SU-DHL-6 (cell line): ENCODE data around the gene MKRN2.

Source experiments
- H2AFZ ChIP-seq: fragments of 200-600 bp; sonication (generic); 2 replicates; pipeline ENCODE4 v1.6.1; 2014; ENCODE audit warnings: low read depth, mild to moderate bottlenecking, moderate library complexity, mixed read lengths, antibody characterized with exemption, low read length; ENCODE audit not compliant: severe bottlenecking
- H3F3A ChIP-seq: fragments of 200-600 bp; shearing (Covaris generic); 2 replicates; pipeline ENCODE4 v1.6.0; 2016; ENCODE audit warnings: antibody characterized with exemption, mild to moderate bottlenecking; ENCODE audit not compliant: insufficient read depth
- H3K27ac ChIP-seq: fragments of 200-600 bp; sonication (generic); 2 replicates; pipeline ENCODE4 v1.5.1; 2016; ENCODE audit warnings: low read depth, mild to moderate bottlenecking, low read length, moderate library complexity, mixed read lengths
- H3K27me3 ChIP-seq: fragments of 200-600 bp; sonication (generic), shearing (Covaris generic); 2 replicates; pipeline ENCODE4 v1.6.0; 2014; ENCODE audit warnings: mild to moderate bottlenecking, low read length
- H3K36me3 ChIP-seq: fragments of 200-600 bp; sonication (generic); 2 replicates; pipeline ENCODE4 v1.6.1; 2014; ENCODE audit warnings: mild to moderate bottlenecking, low read length, mixed read lengths
- H3K4me2 ChIP-seq: fragments of 300-600, 200-600 bp; shearing (Covaris generic), sonication (generic); 2 replicates; pipeline ENCODE4 v1.6.0; 2014; ENCODE audit warnings: low read length, low read depth, mild to moderate bottlenecking; ENCODE audit not compliant: poor library complexity, severe bottlenecking
- H3K4me3 ChIP-seq: fragments of 200-600 bp; sonication (generic); 2 replicates; pipeline ENCODE4 v1.5.1; 2014; ENCODE audit warnings: antibody characterized with exemption, low read length, mild to moderate bottlenecking, mixed read lengths; ENCODE audit not compliant: insufficient read depth, poor library complexity, severe bottlenecking
- H3K79me2 ChIP-seq: fragments of 200-600 bp; sonication (generic); 2 replicates; pipeline ENCODE4 v1.6.1; 2014; ENCODE audit warnings: mild to moderate bottlenecking, low read length, moderate library complexity; ENCODE audit not compliant: insufficient read depth
- H3K9ac ChIP-seq: fragments of 200-600 bp; sonication (generic); 2 replicates; pipeline ENCODE4 v1.7.0; 2014; ENCODE audit warnings: mild to moderate bottlenecking, low read length
- H3K9me2 ChIP-seq: fragments of 200-600 bp; sonication (generic); replicated peaks from 2 replicates; pipeline ENCODE4 v1.6.1; 2014; ENCODE audit warnings: low read length; ENCODE audit not compliant: insufficient read depth
- H3K9me3 ChIP-seq: fragments of 200-600 bp; sonication (generic); 2 replicates; pipeline ENCODE4 v1.6.1; 2014; ENCODE audit warnings: low read length, mixed read lengths; ENCODE audit not compliant: insufficient read depth
- H4K20me1 ChIP-seq: fragments of 200-600 bp; sonication (generic); 2 replicates; pipeline ENCODE4 v1.6.1; 2014; ENCODE audit warnings: low read depth, mild to moderate bottlenecking, antibody characterized with exemption, low read length, moderate library complexity, mixed read lengths
- EZH2phosphoT487 ChIP-seq: fragments of 200-600 bp; sonication (generic), shearing (Covaris generic); conservative IDR thresholded peaks from 2 replicates; pipeline ENCODE4 v1.6.1; 2018; ENCODE audit warnings: mild to moderate bottlenecking, antibody characterized with exemption, low read length, moderate library complexity, mixed read lengths
- TF ChIP-seq, protein P1 (sequence below): fragments of 200-600 bp; sonication (generic); IDR thresholded peaks from one replicate; pipeline ENCODE4 v1.5.1; 2017; ENCODE audit warnings: antibody characterized with exemption, mild to moderate bottlenecking, low read length, moderate library complexity; ENCODE audit not compliant: insufficient read depth, poor library complexity, severe bottlenecking

Gene MKRN2

GRCh38 chr3:12579456-12579855, 22.6 kb downstream of the MKRN2 start:
- no peaks in the 10 kb centered on the region for H3F3A ChIP-seq

GRCh38 chr3:12579905-12580304, 23.0 kb downstream of the MKRN2 start:
- no peak overlapping the region for H3K4me2 ChIP-seq
- H3K4me3 ChIP-seq = no peak overlapping the region
- H3K27me3 ChIP-seq = no peaks in the 10 kb centered on the region
- no peak overlapping the region for H3K27ac ChIP-seq
- H3K9me3 ChIP-seq = no peaks in the 10 kb centered on the region
- TF ChIP-seq EZH2phosphoT487 = no peak
- TF ChIP-seq, protein P1, sequence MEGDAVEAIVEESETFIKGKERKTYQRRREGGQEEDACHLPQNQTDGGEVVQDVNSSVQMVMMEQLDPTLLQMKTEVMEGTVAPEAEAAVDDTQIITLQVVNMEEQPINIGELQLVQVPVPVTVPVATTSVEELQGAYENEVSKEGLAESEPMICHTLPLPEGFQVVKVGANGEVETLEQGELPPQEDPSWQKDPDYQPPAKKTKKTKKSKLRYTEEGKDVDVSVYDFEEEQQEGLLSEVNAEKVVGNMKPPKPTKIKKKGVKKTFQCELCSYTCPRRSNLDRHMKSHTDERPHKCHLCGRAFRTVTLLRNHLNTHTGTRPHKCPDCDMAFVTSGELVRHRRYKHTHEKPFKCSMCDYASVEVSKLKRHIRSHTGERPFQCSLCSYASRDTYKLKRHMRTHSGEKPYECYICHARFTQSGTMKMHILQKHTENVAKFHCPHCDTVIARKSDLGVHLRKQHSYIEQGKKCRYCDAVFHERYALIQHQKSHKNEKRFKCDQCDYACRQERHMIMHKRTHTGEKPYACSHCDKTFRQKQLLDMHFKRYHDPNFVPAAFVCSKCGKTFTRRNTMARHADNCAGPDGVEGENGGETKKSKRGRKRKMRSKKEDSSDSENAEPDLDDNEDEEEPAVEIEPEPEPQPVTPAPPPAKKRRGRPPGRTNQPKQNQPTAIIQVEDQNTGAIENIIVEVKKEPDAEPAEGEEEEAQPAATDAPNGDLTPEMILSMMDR = no peak
- H3K9me2 ChIP-seq = no peaks in the 10 kb centered on the region
- H3K9ac ChIP-seq = no peak overlapping the region
- H3K79me2 ChIP-seq = no peaks in the 10 kb centered on the region
- no peak overlapping the region for H2AFZ ChIP-seq
- H3K36me3 ChIP-seq = peaks cover 7% of the 10 kb centered on the region; the same call in 1 of the 2 replicates
- no peaks in the 10 kb centered on the region for H4K20me1 ChIP-seq
- H3F3A ChIP-seq = no peaks in the 10 kb centered on the region

More at GRCh38 chr3:12579456-12579855, 22.6 kb downstream of the MKRN2 start:
- TF ChIP-seq EZH2phosphoT487 = no peak
- TF ChIP-seq, protein P1 = no peak
- no peaks in the 10 kb centered on the region for H3K9me3 ChIP-seq
- no peak overlapping the region for H3K4me3 ChIP-seq
- H3K9me2 ChIP-seq = no peaks in the 10 kb centered on the region
- no peak overlapping the region for H3K27ac ChIP-seq
- H3K27me3 ChIP-seq = no peaks in the 10 kb centered on the region
- H3K36me3 ChIP-seq = peaks cover 7% of the 10 kb centered on the region; the same call in 1 of the 2 replicates
- H4K20me1 ChIP-seq = no peaks in the 10 kb centered on the region
- H2AFZ ChIP-seq = no peak overlapping the region
- H3K9ac ChIP-seq = no peak overlapping the region
- H3K79me2 ChIP-seq = no peaks in the 10 kb centered on the region
- H3K4me2 ChIP-seq = no peak overlapping the region

DNA sequence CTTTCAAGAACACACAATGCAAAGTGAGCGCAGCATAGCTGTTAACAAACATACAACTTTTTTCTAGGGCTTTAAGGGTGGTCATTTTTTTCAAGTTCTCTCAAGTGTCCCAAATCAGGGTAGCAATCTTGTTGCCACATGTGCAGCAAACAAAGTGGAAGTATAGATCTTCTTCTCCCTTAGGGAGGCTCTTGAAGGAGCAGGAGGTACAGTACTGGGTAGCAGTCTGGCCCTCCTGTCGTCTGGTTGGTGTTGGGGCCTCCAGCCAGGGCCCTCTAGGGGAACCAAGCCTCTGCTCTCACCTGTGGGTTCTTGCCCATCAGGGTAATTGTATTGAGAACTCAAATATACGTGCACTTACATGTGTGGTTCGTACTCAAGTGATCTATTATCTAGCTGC, 25.8 kb downstream of the MKRN2 start:
- no peak overlapping the region for H3K4me3 ChIP-seq
- no peaks in the 10 kb centered on the region for H3K9me3 ChIP-seq
- H3K36me3 ChIP-seq = peaks cover 19% of the 10 kb centered on the region; the same call in 1 of the 2 replicates
- no peaks in the 10 kb centered on the region for H3K27me3 ChIP-seq
- no peak overlapping the region for H3K27ac ChIP-seq
- H2AFZ ChIP-seq = no peak overlapping the region
- H3K9ac ChIP-seq = no peak overlapping the region
- TF ChIP-seq, protein P1 = no peak
- TF ChIP-seq EZH2phosphoT487 = no peak
- no peaks in the 10 kb centered on the region for H3K79me2 ChIP-seq
- H3K9me2 ChIP-seq = no peaks in the 10 kb centered on the region
- H3F3A ChIP-seq = peaks cover 6% of the 10 kb centered on the region; the same call in 1 of the 2 replicates
- no peaks in the 10 kb centered on the region for H4K20me1 ChIP-seq
- no peak overlapping the region for H3K4me2 ChIP-seq
